GM15510 (cell line): Measurements from ENCODE around the gene ERGIC1.

Experiments
- POLR2A ChIP-seq: IDR thresholded peaks from 3 replicates; pipeline ENCODE4 v1.6.1; 2011; ENCODE audit warnings: borderline replicate concordance; ENCODE audit not compliant: insufficient read length; ENCODE audit errors: extremely low read depth

Gene ERGIC1

GRCh38 chr5:172796306-172796705 is 37.7 kb upstream of the ERGIC1 start:
- no peak for TF ChIP-seq POLR2A

GRCh38 chr5:172797771-172798191 is 36.3 kb upstream of the ERGIC1 start:
- no peak for TF ChIP-seq POLR2A

- TF ChIP-seq POLR2A: no peak
These were observed 35.4 kb upstream of the ERGIC1 start for GRCh38 chr5:172798422-172799215.

GRCh38 chr5:172799416-172799815 is 34.6 kb upstream of the ERGIC1 start:
- TF ChIP-seq POLR2A: no peak

- TF ChIP-seq POLR2A: no peak
These were observed 33.9 kb upstream of the ERGIC1 start for GRCh38 chr5:172800088-172800551.

GRCh38 chr5:172801179-172801671 is 32.8 kb upstream of the ERGIC1 start:
- TF ChIP-seq POLR2A: no peak

- TF ChIP-seq POLR2A: no peak
These were observed 31.9 kb upstream of the ERGIC1 start for GRCh38 chr5:172802112-172802511.

- no peak for TF ChIP-seq POLR2A
These were observed 31.4 kb upstream of the ERGIC1 start for GRCh38 chr5:172802567-172803176.

GRCh38 chr5:172805018-172805683 is 28.9 kb upstream of the ERGIC1 start:
- no peak for TF ChIP-seq POLR2A

GRCh38 chr5:172805736-172806255 is 28.3 kb upstream of the ERGIC1 start:
- TF ChIP-seq POLR2A: no peak

GRCh38 chr5:172806897-172807672 is 27.0 kb upstream of the ERGIC1 start:
- TF ChIP-seq POLR2A: peak; percentile 49

- TF ChIP-seq POLR2A: no peak
These were observed 26.2 kb upstream of the ERGIC1 start for GRCh38 chr5:172807766-172808311.

- no peak for TF ChIP-seq POLR2A
These were observed 24.3 kb upstream of the ERGIC1 start for GRCh38 chr5:172809774-172810173.

- TF ChIP-seq POLR2A: no peak
These were observed 18.4 kb upstream of the ERGIC1 start for GRCh38 chr5:172815631-172816030.
